GM19452 (cell line): ENCODE data around the gene R3HCC1L.
A peak's percentile ranks its signal among the peaks of the same experiment; 100 is the strongest.
"Not testable (repeated sequence)": the region's sequence is repeated elsewhere in the genome, so short reads cannot be mapped to it uniquely, and the experiment has no call there.

Experiments
- ATAC-seq: cut with Tn5 transposase; IDR thresholded peaks from one replicate; pipeline ENCODE4 v1.9.1; 2021; ENCODE audit not compliant: unreplicated experiment

The R3HCC1L gene

DNA sequence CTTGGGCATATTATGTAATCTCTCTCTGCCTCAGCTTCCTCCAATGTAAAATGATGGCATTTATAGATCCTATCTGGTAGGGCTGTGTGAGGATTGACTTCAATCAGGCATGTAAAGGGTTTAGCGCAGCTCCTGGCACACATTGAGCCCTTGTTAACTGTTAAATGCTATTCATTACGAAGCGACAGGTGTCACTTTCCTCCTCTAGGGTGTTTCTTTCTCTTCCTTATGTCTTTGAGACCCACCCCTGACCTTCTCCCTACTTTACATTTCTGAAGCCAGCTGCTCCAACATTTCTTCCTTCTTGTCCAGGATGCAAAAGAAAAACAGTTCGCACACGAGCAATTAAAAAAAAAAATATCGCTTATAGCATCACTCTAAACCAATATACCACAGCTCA, 5.7 kb upstream of the R3HCC1L start:
- no peak for ATAC-seq

DNA sequence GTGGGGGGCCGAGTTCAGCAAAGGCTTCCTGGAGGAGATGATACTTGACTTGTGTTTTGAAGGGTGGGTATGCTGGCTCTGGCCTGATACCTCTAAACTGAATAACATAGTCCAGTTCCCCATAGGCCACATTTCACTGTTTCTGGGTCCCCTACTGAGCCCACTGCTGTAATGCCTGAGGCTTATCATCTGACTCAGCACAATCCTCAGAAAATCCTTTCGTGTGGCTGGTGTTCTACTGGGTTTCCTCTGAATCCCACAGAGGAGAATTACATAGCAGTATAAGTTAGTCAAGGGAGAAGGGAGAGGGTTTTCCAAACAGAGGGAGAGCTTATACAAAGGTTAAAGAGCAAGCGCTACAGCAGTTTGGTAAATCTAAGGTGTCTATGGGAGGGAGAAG, 2.8 kb upstream of the R3HCC1L start:
- ATAC-seq, result no peak

DNA sequence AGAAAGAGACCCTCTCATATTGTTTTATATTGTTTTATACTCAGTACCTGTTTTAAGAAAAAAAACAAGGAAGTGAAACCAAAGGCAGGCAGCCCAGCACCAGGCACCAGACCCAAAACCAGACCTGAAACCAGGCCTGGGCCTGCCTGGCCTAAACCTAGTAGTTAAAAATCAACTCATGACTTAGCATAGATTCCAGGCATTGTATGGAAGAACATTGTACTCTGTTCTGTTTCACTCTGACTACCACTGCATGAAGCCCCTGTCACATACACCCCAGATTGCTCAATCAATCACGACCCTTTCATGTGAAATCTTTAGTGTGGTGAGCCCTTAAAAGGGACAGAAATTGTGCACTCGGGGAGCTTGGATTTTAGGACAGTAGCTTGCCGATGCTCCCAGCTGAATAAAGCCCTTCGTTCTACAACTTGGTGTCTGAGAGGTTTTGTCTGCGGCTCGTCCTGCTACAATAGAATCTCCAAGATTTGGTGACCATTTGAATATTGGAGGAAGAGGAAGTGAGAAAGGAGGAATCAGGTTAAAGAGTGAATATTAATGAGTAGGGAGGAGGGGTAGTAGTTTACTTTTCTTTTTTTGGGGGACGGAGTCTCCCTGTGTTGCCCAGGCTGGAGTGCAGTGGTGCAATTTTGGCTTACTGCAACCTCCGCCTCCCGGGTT, 1.2 kb upstream of the R3HCC1L start:
- ATAC-seq, result peak; percentile 67

DNA sequence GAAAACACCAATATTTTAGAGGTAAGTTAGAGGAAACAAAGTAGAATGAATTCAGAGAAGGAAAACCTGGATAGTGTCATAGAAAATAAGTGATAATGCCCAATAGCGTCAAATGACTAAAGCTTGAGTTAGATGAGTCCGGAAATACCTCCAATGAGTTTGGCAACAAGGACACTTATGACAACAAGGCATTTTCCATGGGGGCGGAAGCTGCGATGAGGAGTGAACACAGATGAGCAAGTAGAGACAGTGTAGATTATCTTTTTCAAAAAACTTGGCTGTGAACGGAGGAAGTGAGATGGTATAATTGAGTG, 383 bp upstream of the R3HCC1L start:
- no peak for ATAC-seq

DNA sequence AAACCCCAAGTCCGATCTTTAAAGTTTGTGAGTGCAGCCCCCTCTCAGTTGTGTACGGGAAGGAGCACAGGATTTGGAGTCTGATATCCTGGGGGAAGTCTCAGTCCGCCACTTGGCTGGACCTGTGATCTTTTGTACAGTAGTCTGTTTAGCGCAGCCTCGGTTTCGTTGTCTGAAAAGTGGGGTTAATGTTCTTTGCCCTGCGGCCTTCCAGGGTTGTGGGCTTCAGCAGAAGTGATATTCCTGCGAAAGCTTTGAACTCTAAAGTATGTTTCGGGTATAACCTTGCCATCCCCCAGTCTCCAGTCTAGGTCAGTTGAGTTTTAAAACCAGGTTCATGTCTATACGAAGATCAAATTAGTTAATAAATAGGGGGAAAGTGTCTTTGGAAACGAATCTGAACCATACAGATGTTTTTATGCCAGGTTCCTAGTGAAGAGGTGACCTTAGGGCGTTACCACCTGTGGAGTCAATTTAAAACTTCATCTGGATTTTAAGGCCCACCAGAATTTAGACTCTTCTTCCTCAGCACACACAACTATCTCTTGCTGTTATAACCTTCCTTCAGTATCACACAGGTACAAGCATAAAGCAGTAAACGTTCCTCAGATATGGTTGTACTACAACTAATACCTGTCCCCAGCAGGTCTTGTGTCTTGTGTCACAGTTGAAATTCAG, 904 bp downstream of the R3HCC1L start:
- ATAC-seq, result no peak

DNA sequence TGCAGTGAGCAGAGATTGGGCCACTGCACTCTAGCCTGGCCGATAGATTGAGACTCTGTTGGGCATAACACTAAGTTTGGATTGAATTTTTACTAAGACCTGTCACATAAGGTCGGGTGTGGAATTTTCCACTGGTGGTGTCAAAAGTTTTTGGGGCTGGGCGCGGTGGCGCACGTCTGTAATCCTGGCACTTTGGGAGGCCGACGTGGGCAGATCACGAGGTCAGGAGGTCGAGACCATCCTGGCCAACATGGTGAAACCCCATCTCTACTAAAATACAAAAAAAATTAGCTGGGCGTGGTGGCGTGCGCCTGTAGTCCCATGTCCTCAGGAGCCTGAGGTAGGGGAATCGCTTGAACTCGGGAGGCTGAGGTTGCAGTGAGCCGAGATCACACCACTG, 2.3 kb downstream of the R3HCC1L start:
- not testable (repeated sequence) for ATAC-seq

DNA sequence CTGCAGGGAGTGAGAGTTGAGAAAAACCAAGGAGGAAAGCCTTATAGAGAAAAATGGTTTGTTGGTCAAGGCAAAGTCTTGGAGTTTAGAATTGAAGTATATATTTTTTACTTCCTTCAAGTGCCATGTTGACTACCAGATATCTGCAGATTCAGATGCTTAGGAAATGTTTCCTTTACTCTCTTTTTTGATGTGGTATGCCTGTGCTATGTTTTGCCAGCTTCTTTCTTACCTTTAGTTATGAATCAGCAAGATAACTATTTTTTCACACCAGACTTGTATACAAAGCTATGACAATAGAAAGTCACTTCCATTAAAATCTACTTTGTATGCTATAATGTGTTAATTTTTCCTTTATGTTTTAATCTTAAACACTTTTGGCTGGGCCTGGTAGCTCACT, 3.6 kb downstream of the R3HCC1L start:
- no peak for ATAC-seq

DNA sequence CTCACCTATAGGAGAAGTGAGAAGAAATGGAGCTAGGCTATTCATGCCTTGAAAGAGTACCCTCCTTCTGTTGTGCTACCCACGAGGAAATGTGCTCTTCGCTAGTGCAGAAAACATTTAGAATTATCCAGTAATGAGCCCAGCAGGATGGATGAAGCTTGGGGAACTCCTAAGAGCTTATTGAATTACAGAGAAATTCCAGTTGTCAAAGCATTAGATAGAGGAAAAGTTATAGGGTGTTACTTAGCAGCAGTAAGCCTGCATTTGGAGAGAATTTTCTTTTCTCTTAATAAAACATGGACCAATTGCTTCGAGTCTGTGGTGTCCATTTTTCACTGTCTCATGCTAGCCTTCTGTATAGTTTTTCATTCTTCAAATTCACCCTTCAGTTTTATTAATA, 5.0 kb downstream of the R3HCC1L start:
- no peak for ATAC-seq

DNA sequence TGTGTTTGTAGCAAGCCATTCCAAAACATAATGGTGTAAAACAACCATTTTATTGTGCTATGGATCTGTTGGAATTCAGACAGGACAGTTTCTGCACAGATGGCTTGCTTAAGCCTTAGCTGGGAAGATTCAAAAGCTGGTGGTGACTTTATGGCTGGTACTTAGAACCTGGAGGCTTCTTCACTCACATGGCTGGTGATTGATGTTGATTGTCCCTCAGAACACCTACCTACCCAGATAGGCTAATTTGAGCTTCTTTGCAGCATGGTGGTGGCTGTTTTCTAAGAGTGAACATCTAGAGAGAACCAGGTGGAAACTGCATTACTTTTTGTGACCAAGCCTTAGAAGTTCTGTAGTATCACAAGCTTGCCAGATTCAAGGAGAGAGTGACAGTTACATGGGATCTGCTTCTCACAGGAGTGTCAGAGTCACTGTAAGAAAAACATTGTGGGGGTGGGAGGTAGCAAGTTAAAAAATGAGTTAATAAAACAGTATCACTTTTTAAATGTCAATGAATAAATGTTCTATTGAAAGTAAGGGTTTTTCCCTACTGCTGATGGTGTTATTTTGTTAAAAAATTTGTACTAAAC, 7.1 kb downstream of the R3HCC1L start:
- ATAC-seq, result no peak

DNA sequence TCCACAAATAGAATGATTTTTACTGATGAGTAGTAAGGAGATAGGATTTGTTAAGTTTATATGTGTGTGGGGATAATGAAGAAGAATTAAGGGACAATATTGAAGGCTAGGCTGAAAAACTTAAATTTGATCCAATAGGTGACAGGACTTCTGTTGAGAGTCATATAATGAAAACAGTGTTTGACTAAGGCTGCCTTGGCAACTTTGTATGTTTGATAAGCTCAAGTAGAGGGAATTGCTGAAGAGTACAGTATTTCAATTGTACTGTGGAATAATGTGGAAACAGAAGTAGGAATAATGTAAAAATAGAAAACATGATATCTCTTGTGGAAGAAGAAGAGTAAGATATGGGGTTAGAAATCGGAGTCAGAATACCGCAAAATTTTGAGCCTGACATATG, 10.5 kb downstream of the R3HCC1L start:
- no peak for ATAC-seq

DNA sequence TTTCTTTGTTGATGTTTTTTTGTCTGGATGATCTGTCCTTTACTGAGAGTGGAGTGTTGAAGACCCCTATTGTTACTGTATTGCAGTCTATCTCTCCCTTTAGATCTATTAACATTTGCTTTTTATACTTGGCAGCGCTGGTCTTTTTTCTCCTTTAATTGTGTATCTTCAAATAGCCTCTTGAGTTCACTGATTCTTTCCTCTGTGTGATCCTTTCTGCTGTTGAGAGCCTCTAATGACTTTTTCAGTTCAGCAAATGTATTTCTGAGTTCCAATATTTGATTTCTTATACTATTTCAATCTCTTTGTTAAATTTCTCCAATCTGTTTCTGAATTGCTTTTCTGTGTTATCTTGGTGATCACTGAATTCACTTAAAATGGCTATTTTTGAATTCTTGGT, 15.4 kb downstream of the R3HCC1L start:
- no peak for ATAC-seq

DNA sequence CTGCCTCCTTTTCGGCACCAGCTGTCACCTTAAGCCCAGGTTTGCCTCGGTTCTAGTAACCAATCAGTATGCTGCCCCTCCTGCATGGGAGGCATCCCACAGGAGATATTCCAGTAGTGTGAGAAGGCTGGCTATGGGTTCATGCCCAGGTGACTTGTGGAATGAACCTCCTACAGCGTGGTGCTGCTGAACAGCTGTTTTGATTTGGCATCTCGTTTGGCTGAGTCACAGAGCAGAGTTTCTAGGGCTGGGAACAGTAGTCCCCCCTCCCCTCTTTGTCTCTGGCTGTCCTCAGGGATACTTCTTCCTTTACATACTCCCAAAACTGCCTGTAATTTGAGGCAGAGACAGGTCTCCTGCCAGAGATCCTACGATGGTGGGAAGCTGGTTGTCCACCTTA, 16.1 kb downstream of the R3HCC1L start:
- ATAC-seq, result no peak

DNA sequence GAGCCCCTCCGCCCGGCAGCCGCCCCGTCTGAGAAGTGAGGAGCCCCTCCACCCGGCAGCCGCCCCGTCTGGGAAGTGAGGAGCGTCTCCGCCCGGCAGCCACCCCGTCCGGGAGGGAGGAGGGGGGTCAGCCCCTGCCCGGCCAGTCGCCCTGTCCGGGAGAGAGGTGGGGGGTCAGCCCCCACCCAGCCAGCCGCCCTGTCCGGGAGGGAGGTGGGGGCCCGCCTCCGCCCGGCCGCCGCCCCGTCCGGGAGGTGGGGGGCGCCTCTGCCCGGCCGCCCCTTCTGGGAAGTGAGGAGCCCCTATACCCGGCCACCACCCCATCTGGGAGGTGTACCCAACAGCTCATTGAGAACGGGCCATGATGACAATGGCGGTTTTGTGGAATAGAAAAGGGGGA, 18.3 kb downstream of the R3HCC1L start:
- not testable (repeated sequence) for ATAC-seq

DNA sequence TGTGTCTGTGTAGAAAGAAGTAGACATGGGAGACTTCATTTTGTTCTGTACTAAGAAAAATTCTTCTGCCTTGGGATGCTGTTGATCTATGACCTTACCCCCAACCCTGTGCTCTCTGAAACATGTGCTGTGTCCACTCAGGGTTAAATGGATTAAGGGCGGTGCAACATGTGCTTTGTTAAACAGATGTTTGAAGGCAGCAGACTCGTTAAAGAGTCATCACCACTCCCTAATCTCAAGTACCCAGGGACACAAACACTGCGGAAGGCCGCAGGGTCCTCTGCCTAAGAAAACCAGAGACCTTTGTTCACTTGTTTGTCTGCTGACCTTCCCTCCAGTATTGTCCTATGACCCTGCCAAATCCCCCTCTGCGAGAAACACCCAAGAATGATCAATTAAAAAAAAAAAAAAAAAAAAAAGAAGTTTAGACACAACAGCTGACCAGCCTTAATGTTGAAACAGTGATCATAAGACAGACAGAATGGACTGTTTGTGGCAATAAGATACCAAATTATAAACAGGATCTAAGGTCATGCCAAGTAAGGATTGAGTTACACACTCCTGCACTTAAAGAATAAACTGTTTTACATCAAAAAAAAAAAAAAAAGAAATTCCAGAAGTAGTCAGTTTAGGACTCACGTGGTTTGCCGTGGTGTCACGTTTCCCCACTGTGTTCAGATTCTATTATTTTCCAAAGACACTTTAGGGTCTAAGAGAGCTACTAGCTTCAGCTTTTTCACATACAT, 18.9 kb downstream of the R3HCC1L start:
- ATAC-seq, result not testable (repeated sequence)

DNA sequence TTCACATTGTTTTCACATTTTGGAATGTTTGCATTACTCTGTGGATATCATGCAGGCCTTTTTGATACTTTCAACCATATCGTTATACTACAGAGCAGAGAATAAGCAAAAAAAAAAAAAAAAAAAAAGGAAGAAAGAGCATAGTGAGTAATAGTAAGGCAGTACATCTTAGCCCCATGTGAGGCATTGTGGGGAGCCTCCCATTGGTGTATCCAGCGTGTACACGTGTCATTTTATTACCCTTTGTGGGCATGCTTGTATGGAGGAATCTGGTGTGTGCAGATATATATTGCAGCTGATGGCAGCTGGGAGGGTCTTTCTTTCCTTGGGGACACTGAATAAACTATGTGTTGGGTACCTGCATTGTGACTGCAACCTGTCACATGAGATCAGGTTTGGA, 19.6 kb downstream of the R3HCC1L start:
- no peak for ATAC-seq

DNA sequence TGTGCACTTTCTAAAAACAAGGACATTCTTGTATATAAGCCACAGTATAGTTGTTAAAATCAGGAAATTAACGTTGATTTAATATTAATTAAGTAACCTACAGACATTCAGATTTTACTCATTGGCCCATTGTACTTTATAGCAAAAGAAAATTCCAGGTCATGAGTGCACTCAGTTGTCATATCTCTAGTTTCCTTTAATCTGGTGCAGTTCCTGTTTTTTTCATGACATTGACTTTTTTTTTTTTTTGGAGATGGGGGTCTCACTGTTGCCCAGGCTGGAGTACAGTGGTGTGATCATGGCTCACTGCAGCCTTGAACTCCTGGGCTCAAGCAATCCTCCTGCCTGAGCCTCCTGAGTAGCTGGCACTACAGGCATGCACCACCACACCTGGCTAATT, 24.1 kb downstream of the R3HCC1L start:
- no peak for ATAC-seq

DNA sequence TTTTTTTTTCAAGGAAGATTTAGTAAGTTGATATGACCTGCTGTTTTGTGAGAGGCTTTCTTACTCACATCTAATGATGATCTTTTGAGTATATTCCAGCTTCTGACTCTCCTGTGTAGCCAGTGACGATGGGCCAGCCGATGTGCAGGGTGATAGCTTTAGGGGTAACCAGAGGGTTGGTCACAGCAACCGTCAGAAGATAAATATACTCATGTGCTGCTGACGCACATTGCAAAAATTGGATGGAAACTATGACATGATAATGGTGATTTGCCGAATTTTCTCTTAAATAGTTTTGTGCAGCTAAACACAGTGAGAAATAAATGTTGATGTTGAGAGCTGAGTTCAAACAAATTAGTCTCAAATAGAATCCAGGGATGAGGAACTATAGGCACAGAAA, 29.5 kb downstream of the R3HCC1L start:
- ATAC-seq, result no peak

DNA sequence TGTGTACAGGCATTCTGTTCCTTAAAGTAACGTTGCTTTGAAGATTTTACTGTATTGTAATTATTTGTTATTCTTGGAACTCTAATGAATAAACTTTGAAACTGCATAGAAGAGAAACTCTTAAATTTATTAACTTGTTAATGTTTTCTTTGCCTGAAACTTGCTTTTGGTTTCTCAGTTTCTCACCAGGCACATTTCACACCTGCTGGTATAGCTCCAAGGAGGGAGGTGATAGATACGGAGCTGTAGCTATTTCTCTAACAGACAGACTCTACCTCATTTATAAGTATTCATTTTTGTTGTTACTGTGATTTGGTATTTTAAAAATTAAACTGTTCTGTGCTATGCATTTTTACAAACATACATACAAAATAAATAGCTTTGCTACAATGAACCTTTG, 32.7 kb downstream of the R3HCC1L start:
- ATAC-seq, result peak; percentile 57

DNA sequence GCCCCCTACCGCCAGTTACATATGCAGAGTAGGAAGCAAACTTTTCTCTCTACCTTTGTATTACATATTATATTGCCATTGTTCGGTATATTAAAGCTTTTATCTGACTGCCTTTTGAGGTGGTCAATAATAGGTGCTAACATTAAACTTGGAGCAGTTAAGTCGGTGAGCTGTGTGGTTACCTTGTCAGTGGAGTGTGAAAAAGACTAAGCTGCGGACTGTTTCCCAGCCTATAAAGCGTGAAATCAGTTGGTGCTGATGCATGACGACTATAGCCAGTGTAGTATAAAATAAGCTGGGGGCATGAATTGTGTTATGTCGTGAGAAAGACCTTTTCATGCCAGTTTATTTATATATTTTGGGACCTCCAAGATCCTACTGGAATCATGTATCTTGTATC, 33.7 kb downstream of the R3HCC1L start:
- ATAC-seq, result peak; percentile 62

DNA sequence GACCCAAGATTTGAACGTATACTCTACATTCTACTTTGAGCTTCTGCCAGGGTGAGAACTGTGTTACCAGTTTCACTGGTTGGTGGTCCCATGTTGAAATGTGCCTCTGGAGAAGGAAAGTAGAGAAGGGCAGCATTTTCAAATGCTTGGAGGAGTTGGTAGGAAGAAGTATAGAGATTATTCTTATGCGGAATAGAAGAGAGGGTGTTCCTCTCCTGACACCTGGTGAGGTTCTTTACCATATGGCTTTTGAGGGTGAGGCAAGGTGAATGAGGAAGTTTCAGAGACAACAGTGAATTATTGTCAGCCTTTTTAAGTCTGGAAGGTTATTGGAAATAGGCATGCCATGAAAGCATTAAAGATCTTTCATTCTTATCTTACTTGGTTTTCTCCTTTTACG, 34.3 kb downstream of the R3HCC1L start:
- no peak for ATAC-seq

DNA sequence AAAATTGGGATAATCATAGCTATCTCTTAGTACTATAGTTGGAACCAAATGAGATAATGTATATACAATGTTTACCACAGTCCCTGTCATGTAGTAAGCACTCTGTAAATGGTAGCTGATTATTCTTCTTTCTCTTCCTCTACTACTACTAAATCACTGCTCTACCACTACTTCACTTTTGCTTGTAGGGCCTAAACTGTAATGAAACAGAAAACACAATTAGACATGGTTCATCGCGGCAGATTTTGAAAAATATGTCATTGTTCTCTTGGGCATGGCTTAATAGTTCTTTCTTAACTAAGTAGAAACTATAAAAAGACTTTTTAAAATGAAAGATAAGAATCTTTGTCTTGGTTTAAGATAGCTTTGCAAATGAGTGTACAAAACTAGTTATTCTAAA, 34.9 kb downstream of the R3HCC1L start:
- ATAC-seq, result no peak
